Keratinocyte (primary cell): ENCODE results near the gene CENPO. TPM values are rescaled to one million over a fixed set of nuclear protein-coding genes. Genes with fewer than 3 reads are reported as not detected.

Experiments used
- DNase-seq: peaks from one replicate; pipeline ENCODE4 v3.0.0-alpha.2; 2011; ENCODE audit warnings: low read depth, missing footprints, low spot score
- FAIRE-seq: peaks from 2 replicates; lab custom pipeline; 2011; peaks lifted over from hg19 to GRCh38; lab: Jason Lieb, UNC
- H2AFZ ChIP-seq: 2 replicates; pipeline ENCODE4 v1.6.0; 2012; ENCODE audit warnings: low read length, control low read depth, inconsistent platforms; ENCODE audit not compliant: control insufficient read depth
- H3K27ac ChIP-seq: 2 replicates; pipeline ENCODE4 v1.5.1; 2011; ENCODE audit warnings: low read length; ENCODE audit not compliant: control insufficient read depth, insufficient read depth
- H3K27me3 ChIP-seq: 3 replicates; pipeline ENCODE4 v1.6.0; 2011; ENCODE audit warnings: low read length; ENCODE audit not compliant: control insufficient read depth, insufficient read depth; ENCODE audit errors: extremely low read depth
- H3K36me3 ChIP-seq, 2 experiments: 2 replicates in 1 of 2; 3 replicates in 1 of 2; pipeline ENCODE4 v1.5.1; 2011; ENCODE audit warnings: low read length in 2 of 2, mild to moderate bottlenecking in 1 of 2; ENCODE audit not compliant: control insufficient read depth in 2 of 2, insufficient read depth in 2 of 2; ENCODE audit errors: extremely low read depth in 1 of 2
- H3K4me1 ChIP-seq: 3 replicates; pipeline ENCODE4 v1.5.1; 2011; ENCODE audit warnings: low read length; ENCODE audit not compliant: control insufficient read depth, insufficient read depth; ENCODE audit errors: extremely low read depth
- H3K4me2 ChIP-seq: 3 replicates; pipeline ENCODE4 v1.6.0; 2011; ENCODE audit warnings: low read depth, low read length; ENCODE audit not compliant: control insufficient read depth, insufficient read depth; ENCODE audit errors: extremely low read depth
- H3K4me3 ChIP-seq, 3 experiments: fragments of 200-600 bp in 1 of 3; sonication (generic) in 1 of 3; 2 replicates in 2 of 3; 3 replicates in 1 of 3; pipeline ENCODE4 v1.5.1; 2011 to 2016; ENCODE audit warnings: low read length in 3 of 3, mild to moderate bottlenecking in 3 of 3, control low read depth in 2 of 3, inconsistent platforms in 1 of 3, low read depth in 1 of 3, mixed read lengths in 1 of 3, mixed run types in 1 of 3, moderate library complexity in 1 of 3; ENCODE audit not compliant: control insufficient read depth in 2 of 3, insufficient read depth in 2 of 3; ENCODE audit errors: extremely low read depth in 1 of 3
- H3K79me2 ChIP-seq: 2 replicates; pipeline ENCODE4 v1.6.0; 2012; ENCODE audit warnings: low read length; ENCODE audit not compliant: control insufficient read depth, insufficient read depth
- H3K9ac ChIP-seq: 3 replicates; pipeline ENCODE4 v1.6.0; 2011; ENCODE audit warnings: low read length; ENCODE audit not compliant: control insufficient read depth, insufficient read depth; ENCODE audit errors: extremely low read depth
- H3K9me1 ChIP-seq: 3 replicates; pipeline ENCODE4 v1.6.0; 2011; ENCODE audit warnings: low read length; ENCODE audit not compliant: control insufficient read depth, insufficient read depth; ENCODE audit errors: extremely low read depth
- H3K9me3 ChIP-seq: 2 replicates; pipeline ENCODE4 v1.5.1; 2012; ENCODE audit warnings: low read depth, low read length; ENCODE audit not compliant: control insufficient read depth
- H4K20me1 ChIP-seq: 3 replicates; pipeline ENCODE4 v1.6.0; 2011; ENCODE audit warnings: low read length; ENCODE audit not compliant: control insufficient read depth, insufficient read depth; ENCODE audit errors: extremely low read depth
- EZH2 ChIP-seq: IDR thresholded peaks from one replicate; pipeline ENCODE4 v1.6.1; 2012; ENCODE audit warnings: inconsistent platforms, mild to moderate bottlenecking, low read length, moderate library complexity
- dilution Hi-C: fragments of 300-500 bp; cut with MboI; formaldehyde crosslinking; loops from one replicate; pipeline ENCODE4 v1.7.0; 2020; ENCODE audit warnings: low sequenced_read_pairs; ENCODE audit not compliant: extremely low pct_ligation_motif_present
- polyA plus RNA-seq, 5 experiments: library from polyadenylated mRNA; depleted of rRNA in 3 of 5; stranded (reverse) in 3 of 5; stranded (forward) in 1 of 5; unstranded in 1 of 5; fragments of >200 nt; gene quantifications; 1 replicate in 1 of 5; 2 replicates in 3 of 5; 3 replicates in 1 of 5; pipeline versions ENCODE4 v1.2.1 to v1.2.3, GENCODE V29; 2011 to 2012; ENCODE audit warnings: missing spikeins in 2 of 5, low read depth in 1 of 5, low replicate concordance in 1 of 5
- TF ChIP-seq, protein P1 (sequence below), 3 experiments: IDR thresholded peaks in 1 of 3; conservative IDR thresholded peaks in 1 of 3; optimal IDR thresholded peaks in 1 of 3; 2 replicates in 2 of 3; 3 replicates in 1 of 3; pipeline versions ENCODE3 to v1.5.1; 2011; ENCODE audit warnings: low read length in 3 of 3, mild to moderate bottlenecking in 3 of 3, moderate library complexity in 2 of 3, control low read depth in 1 of 3, inconsistent platforms in 1 of 3; ENCODE audit not compliant: insufficient read depth in 2 of 3; ENCODE audit errors: extremely low read depth in 1 of 3

Gene CENPO
- polyA plus RNA-seq, 1 donor (not counting 4 experiments of a cell fraction or from before 2014, with no cell fraction given), result 12.1 TPM

DNA sequence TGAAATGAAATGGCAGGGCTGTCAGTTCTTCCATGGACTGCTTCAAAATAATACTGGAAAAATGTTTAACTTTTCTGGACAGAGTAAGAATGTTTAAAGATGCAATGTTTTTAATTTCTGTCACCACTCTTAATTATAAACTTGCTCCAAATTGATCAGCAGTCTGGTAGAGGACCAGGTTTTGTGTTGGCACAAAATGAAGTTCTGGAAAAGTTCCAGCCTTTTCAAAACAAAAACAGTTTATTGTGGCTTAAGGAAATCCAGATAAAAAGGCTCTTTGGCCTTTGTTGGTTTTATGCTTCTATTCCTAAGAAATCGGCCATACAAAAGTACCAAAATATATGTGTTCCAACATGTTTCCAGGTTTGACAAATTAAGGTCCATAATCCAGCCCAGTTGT is 48.9 kb upstream of the CENPO start:
- dilution Hi-C loops, result no loop called here
- Histone ChIP-seq H3K36me3 (no peaks in the 10 kb centered on the region), H3K27me3 (no peaks in the 10 kb centered on the region), H2AFZ (no peak overlapping the region), H3K9ac (no peak overlapping the region), H3K4me3 (no peak overlapping the region), H3K9me1 (no peaks in the 10 kb centered on the region), H3K27ac (no peak overlapping the region), H4K20me1 (no peaks in the 10 kb centered on the region), H3K79me2 (no peaks in the 10 kb centered on the region), H3K4me1 (no peaks in the 10 kb centered on the region), H3K4me2 (no peak overlapping the region), H3K9me3 (no peaks in the 10 kb centered on the region)
- no peak for DNase-seq
- no peak for TF ChIP-seq EZH2
- TF ChIP-seq, protein P1, sequence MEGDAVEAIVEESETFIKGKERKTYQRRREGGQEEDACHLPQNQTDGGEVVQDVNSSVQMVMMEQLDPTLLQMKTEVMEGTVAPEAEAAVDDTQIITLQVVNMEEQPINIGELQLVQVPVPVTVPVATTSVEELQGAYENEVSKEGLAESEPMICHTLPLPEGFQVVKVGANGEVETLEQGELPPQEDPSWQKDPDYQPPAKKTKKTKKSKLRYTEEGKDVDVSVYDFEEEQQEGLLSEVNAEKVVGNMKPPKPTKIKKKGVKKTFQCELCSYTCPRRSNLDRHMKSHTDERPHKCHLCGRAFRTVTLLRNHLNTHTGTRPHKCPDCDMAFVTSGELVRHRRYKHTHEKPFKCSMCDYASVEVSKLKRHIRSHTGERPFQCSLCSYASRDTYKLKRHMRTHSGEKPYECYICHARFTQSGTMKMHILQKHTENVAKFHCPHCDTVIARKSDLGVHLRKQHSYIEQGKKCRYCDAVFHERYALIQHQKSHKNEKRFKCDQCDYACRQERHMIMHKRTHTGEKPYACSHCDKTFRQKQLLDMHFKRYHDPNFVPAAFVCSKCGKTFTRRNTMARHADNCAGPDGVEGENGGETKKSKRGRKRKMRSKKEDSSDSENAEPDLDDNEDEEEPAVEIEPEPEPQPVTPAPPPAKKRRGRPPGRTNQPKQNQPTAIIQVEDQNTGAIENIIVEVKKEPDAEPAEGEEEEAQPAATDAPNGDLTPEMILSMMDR (optimal IDR thresholded peaks at IDR 0.05 in 1 of 3, IDR thresholded peaks at IDR 0.05 in 1 of 3, conservative IDR thresholded peaks at IDR 0.05 in 1 of 3; ENCODE audit: extremely low read depth in 1 of 3, insufficient read depth in 2 of 3, low read length in 3 of 3), result no peak
- FAIRE-seq, result no peak

GRCh38 chr2:24745825-24746224 is 47.4 kb upstream of the CENPO start:
- Histone ChIP-seq H3K4me3 (no peak overlapping the region), H3K36me3 (no peaks in the 10 kb centered on the region), H3K27ac (no peak overlapping the region), H3K27me3 (no peaks in the 10 kb centered on the region), H3K9ac (no peak overlapping the region), H3K9me3 (no peaks in the 10 kb centered on the region), H3K4me1 (no peaks in the 10 kb centered on the region), H3K79me2 (no peaks in the 10 kb centered on the region), H3K9me1 (no peaks in the 10 kb centered on the region), H4K20me1 (no peaks in the 10 kb centered on the region), H2AFZ (no peak overlapping the region), H3K4me2 (no peak overlapping the region)
- FAIRE-seq, result no peak
- no peak for TF ChIP-seq EZH2
- TF ChIP-seq, protein P1 (optimal IDR thresholded peaks at IDR 0.05 in 1 of 3, IDR thresholded peaks at IDR 0.05 in 1 of 3, conservative IDR thresholded peaks at IDR 0.05 in 1 of 3; ENCODE audit: extremely low read depth in 1 of 3, insufficient read depth in 2 of 3, low read length in 3 of 3), result no peak
- dilution Hi-C loops, result no loop called here
- no peak for DNase-seq
